Liver (tissue), 3 donors: ENCODE data around the gene GADD45B.
A peak's percentile ranks its signal among the peaks of the same experiment; 100 is the strongest.

Source experiments
- RXRA ChIP-seq, 2 donors: IDR thresholded peaks; 2 replicates each; pipeline ENCODE4 v1.6.1; 2017 to 2018; ENCODE audit warnings: antibody characterized with exemption in 2 of 2, mild to moderate bottlenecking in 1 of 2
- SP1 ChIP-seq: IDR thresholded peaks from 2 replicates; pipeline ENCODE4 v1.6.1; 2018; ENCODE audit warnings: antibody characterized with exemption, mild to moderate bottlenecking
- TF ChIP-seq, protein P1 (sequence below): fragments of 150-350 bp; IDR thresholded peaks from 2 replicates; pipeline ENCODE4 v1.5.1; 2017; ENCODE audit warnings: improper control_type of control experiment, low read depth, low read length; ENCODE audit not compliant: missing input control
- TF ChIP-seq, protein P2 (sequence below): IDR thresholded peaks from 2 replicates; pipeline ENCODE4 v1.6.1; 2016; ENCODE audit warnings: antibody characterized with exemption
- donor health status: healthy.
- donor health status: healthy.

- peak; percentile 26 to 62 for TF ChIP-seq RXRA (IDR thresholded peaks at IDR 0.05)
- TF ChIP-seq, protein P1, sequence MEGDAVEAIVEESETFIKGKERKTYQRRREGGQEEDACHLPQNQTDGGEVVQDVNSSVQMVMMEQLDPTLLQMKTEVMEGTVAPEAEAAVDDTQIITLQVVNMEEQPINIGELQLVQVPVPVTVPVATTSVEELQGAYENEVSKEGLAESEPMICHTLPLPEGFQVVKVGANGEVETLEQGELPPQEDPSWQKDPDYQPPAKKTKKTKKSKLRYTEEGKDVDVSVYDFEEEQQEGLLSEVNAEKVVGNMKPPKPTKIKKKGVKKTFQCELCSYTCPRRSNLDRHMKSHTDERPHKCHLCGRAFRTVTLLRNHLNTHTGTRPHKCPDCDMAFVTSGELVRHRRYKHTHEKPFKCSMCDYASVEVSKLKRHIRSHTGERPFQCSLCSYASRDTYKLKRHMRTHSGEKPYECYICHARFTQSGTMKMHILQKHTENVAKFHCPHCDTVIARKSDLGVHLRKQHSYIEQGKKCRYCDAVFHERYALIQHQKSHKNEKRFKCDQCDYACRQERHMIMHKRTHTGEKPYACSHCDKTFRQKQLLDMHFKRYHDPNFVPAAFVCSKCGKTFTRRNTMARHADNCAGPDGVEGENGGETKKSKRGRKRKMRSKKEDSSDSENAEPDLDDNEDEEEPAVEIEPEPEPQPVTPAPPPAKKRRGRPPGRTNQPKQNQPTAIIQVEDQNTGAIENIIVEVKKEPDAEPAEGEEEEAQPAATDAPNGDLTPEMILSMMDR: no peak
- peak; percentile 35 for TF ChIP-seq SP1
- TF ChIP-seq, protein P2, sequence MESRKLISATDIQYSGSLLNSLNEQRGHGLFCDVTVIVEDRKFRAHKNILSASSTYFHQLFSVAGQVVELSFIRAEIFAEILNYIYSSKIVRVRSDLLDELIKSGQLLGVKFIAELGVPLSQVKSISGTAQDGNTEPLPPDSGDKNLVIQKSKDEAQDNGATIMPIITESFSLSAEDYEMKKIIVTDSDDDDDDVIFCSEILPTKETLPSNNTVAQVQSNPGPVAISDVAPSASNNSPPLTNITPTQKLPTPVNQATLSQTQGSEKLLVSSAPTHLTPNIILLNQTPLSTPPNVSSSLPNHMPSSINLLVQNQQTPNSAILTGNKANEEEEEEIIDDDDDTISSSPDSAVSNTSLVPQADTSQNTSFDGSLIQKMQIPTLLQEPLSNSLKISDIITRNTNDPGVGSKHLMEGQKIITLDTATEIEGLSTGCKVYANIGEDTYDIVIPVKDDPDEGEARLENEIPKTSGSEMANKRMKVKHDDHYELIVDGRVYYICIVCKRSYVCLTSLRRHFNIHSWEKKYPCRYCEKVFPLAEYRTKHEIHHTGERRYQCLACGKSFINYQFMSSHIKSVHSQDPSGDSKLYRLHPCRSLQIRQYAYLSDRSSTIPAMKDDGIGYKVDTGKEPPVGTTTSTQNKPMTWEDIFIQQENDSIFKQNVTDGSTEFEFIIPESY: no peak
Observed at GRCh38 chr19:2476451-2477140, 669 bp downstream of the GADD45B start.
